Fibroblast of lung (primary cell): Measurements from ENCODE around the gene BTNL3. TPM values are rescaled to one million over a fixed set of nuclear protein-coding genes. Genes with fewer than 3 reads are reported as not detected.

Experiments
- DNase-seq, 2 donors: peaks; one replicate each; pipeline versions ENCODE4 v3.0.0 to v3.0.0-alpha.2; 2010; ENCODE audit warnings: low read depth in 2 of 2
- H2AFZ ChIP-seq: 2 replicates; pipeline ENCODE4 v1.5.1; 2012; ENCODE audit warnings: low read length, control low read depth, inconsistent platforms
- H3K27ac ChIP-seq: 2 replicates; pipeline ENCODE4 v1.5.1; 2011; ENCODE audit warnings: low read length, control low read depth; ENCODE audit not compliant: insufficient read depth
- H3K27me3 ChIP-seq: 2 replicates; pipeline ENCODE4 v1.5.1; 2011; ENCODE audit warnings: mild to moderate bottlenecking, low read length; ENCODE audit not compliant: control insufficient read depth, insufficient read depth
- H3K36me3 ChIP-seq: 2 replicates; pipeline ENCODE4 v1.5.1; 2011; ENCODE audit warnings: low read length; ENCODE audit not compliant: control insufficient read depth, insufficient read depth
- H3K4me1 ChIP-seq: 2 replicates; pipeline ENCODE4 v1.5.1; 2011; ENCODE audit warnings: low read length; ENCODE audit not compliant: control insufficient read depth, insufficient read depth; ENCODE audit errors: extremely low read depth
- H3K4me2 ChIP-seq: 2 replicates; pipeline ENCODE4 v1.5.1; 2011; ENCODE audit warnings: low read length, control low read depth; ENCODE audit not compliant: insufficient read depth; ENCODE audit errors: extremely low read depth
- H3K4me3 ChIP-seq, 4 experiments: fragments of 200-600 bp in 1 of 4; sonication (generic) in 1 of 4; replicated peaks in 1 of 4; 2 replicates each; pipeline ENCODE4 v1.5.1; 2011 to 2016; ENCODE audit warnings: low read length in 4 of 4, low read depth in 3 of 4, mild to moderate bottlenecking in 3 of 4, control low read depth in 2 of 4, inconsistent platforms in 1 of 4, mixed read lengths in 1 of 4; ENCODE audit not compliant: insufficient read depth in 1 of 4; ENCODE audit errors: control extremely low read depth in 1 of 4
- H3K79me2 ChIP-seq: 2 replicates; pipeline ENCODE4 v1.5.1; 2012; ENCODE audit warnings: mild to moderate bottlenecking, low read length, inconsistent platforms; ENCODE audit not compliant: control insufficient read depth, insufficient read depth
- H3K9ac ChIP-seq: 2 replicates; pipeline ENCODE4 v1.5.1; 2011; ENCODE audit warnings: mild to moderate bottlenecking, low read length, control low read depth; ENCODE audit not compliant: insufficient read depth
- H3K9me3 ChIP-seq: 2 replicates; pipeline ENCODE4 v1.5.1; 2012; ENCODE audit warnings: low read depth, low read length; ENCODE audit not compliant: control insufficient read depth, insufficient read depth
- H4K20me1 ChIP-seq: 2 replicates; pipeline ENCODE4 v1.5.1; 2011; ENCODE audit warnings: low read length; ENCODE audit not compliant: control insufficient read depth, insufficient read depth; ENCODE audit errors: extremely low read depth
- EZH2 ChIP-seq: IDR thresholded peaks from 2 replicates; pipeline ENCODE4 v1.5.1; 2012; ENCODE audit warnings: low read length, control low read depth, mild to moderate bottlenecking; ENCODE audit errors: missing control alignments
- polyA minus RNA-seq: library from RNA; depleted of rRNA, polyadenylated mRNA; stranded (reverse); fragments of >200 nt; gene quantifications from 2 replicates; pipeline ENCODE4 v1.2.3, GENCODE V29; 2011; ENCODE audit warnings: low replicate concordance
- polyA plus RNA-seq, 2 donors: library from polyadenylated mRNA; depleted of rRNA in 1 of 2; stranded (reverse) in 1 of 2; unstranded in 1 of 2; fragments of >200 nt; gene quantifications; 2 replicates each; pipeline ENCODE4 v1.2.1, GENCODE V29; 2011 to 2012; ENCODE audit warnings: missing spikeins in 1 of 2
- total RNA-seq: library from RNA; depleted of rRNA; stranded (reverse); fragments of >200 nt; gene quantifications from 2 replicates; pipeline ENCODE4 v1.2.1, GENCODE V29; 2014
- TF ChIP-seq, protein P1 (sequence below), 2 donors: IDR thresholded peaks in 1 of 2; conservative IDR thresholded peaks in 1 of 2; 1 replicate in 1 of 2; 2 replicates in 1 of 2; pipeline ENCODE4 v1.5.1; 2011 to 2012; ENCODE audit warnings: low read length in 2 of 2, control low read depth in 1 of 2, inconsistent platforms in 1 of 2, low read depth in 1 of 2, mild to moderate bottlenecking in 1 of 2

The BTNL3 gene, protein sequence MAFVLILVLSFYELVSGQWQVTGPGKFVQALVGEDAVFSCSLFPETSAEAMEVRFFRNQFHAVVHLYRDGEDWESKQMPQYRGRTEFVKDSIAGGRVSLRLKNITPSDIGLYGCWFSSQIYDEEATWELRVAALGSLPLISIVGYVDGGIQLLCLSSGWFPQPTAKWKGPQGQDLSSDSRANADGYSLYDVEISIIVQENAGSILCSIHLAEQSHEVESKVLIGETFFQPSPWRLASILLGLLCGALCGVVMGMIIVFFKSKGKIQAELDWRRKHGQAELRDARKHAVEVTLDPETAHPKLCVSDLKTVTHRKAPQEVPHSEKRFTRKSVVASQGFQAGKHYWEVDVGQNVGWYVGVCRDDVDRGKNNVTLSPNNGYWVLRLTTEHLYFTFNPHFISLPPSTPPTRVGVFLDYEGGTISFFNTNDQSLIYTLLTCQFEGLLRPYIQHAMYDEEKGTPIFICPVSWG
- total RNA-seq: not detected in 2 replicates
- polyA plus RNA-seq: not detected in 2 replicates
- not detected in 2 replicates for polyA plus RNA-seq (2012)
- not detected in 2 replicates for polyA minus RNA-seq

DNA sequence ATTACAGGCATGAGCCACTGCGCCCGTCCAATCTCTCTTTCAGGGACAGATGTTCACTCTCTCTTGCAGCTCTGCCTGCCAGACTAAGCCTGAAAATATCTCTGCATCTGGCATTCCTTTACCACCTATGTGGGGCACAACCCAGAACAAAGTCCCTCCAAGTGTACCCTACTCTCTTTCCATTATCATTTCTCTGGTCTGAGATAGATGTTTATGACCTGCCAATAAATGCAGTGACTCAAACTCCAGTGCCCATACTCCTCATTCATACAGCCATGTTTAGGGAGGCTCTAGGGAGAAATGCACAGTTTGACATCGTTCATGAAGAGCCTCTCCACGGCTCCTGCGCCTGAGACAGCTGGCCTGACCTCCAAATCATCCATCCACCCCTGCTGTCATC lies at the start of gene BTNL3:
Gene BTNL3 (plus strand): TSS at position 255 of the 400 bp plus-strand sequence. CDS start 183 bp downstream, outside the sequence.
- Histone ChIP-seq H4K20me1 (no peaks in the 10 kb centered on the region), H3K27me3 (no peaks in the 10 kb centered on the region), H3K4me1 (no peaks in the 10 kb centered on the region), H3K4me3 (no peak within 1 kb of the TSS), H2AFZ (no peak within 1 kb of the TSS), H3K79me2 (no peaks in the 10 kb centered on the region), H3K4me2 (no peak within 1 kb of the TSS), H3K9ac (no peak within 1 kb of the TSS), H3K9me3 (no peaks in the 10 kb centered on the region), H3K27ac (no peak within 1 kb of the TSS), H3K36me3 (no peaks in the 10 kb centered on the region)
- DNase-seq: no peak
- TF ChIP-seq, protein P1, sequence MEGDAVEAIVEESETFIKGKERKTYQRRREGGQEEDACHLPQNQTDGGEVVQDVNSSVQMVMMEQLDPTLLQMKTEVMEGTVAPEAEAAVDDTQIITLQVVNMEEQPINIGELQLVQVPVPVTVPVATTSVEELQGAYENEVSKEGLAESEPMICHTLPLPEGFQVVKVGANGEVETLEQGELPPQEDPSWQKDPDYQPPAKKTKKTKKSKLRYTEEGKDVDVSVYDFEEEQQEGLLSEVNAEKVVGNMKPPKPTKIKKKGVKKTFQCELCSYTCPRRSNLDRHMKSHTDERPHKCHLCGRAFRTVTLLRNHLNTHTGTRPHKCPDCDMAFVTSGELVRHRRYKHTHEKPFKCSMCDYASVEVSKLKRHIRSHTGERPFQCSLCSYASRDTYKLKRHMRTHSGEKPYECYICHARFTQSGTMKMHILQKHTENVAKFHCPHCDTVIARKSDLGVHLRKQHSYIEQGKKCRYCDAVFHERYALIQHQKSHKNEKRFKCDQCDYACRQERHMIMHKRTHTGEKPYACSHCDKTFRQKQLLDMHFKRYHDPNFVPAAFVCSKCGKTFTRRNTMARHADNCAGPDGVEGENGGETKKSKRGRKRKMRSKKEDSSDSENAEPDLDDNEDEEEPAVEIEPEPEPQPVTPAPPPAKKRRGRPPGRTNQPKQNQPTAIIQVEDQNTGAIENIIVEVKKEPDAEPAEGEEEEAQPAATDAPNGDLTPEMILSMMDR (conservative IDR thresholded peaks at IDR 0.05 in 1 of 2, IDR thresholded peaks at IDR 0.05 in 1 of 2; ENCODE audit: low read depth in 1 of 2, low read length in 2 of 2): no peak
- TF ChIP-seq EZH2: no peak

DNA sequence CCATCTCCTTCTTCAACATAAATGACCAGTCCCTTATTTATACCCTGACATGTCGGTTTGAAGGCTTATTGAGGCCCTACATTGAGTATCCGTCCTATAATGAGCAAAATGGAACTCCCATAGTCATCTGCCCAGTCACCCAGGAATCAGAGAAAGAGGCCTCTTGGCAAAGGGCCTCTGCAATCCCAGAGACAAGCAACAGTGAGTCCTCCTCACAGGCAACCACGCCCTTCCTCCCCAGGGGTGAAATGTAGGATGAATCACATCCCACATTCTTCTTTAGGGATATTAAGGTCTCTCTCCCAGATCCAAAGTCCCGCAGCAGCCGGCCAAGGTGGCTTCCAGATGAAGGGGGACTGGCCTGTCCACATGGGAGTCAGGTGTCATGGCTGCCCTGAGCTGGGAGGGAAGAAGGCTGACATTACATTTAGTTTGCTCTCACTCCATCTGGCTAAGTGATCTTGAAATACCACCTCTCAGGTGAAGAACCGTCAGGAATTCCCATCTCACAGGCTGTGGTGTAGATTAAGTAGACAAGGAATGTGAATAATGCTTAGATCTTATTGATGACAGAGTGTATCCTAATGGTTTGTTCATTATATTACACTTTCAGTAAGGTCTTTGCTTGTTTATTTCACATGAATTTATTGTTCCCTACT lies 38.2 kb upstream of the BTNL3 start:
- Histone ChIP-seq H3K79me2 (no peaks in the 10 kb centered on the region), H3K4me1 (no peaks in the 10 kb centered on the region), H4K20me1 (no peaks in the 10 kb centered on the region), H3K27me3 (no peaks in the 10 kb centered on the region), H2AFZ (no peak overlapping the region), H3K4me2 (no peak overlapping the region), H3K27ac (no peak overlapping the region), H3K9ac (no peak overlapping the region), H3K9me3 (no peaks in the 10 kb centered on the region), H3K36me3 (no peaks in the 10 kb centered on the region), H3K4me3 (no peak overlapping the region)
- no peak for DNase-seq
- TF ChIP-seq, protein P1 (conservative IDR thresholded peaks at IDR 0.05 in 1 of 2, IDR thresholded peaks at IDR 0.05 in 1 of 2; ENCODE audit: low read depth in 1 of 2, low read length in 2 of 2): no peak
- no peak for TF ChIP-seq EZH2

DNA sequence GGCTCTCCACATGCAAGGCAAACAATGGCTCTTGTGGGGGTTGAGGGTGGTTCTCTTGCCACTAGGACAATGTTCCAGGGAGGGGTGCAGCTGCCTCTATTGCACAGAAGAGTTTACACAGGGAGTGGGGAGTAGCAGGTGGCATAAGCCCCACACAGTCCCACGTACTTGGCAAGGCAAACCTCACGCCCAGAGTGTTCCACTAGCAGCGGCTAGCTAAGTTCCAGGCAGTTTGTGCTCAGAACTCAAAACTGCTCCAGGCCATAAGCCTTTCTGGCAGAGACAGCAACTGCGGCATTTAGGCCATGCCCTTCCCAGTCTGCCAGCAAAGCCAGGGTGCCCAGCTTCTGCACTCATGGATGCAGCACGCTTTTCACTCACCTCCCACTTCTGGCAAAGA lies 29.0 kb upstream of the BTNL3 start:
- Histone ChIP-seq H3K79me2 (no peaks in the 10 kb centered on the region), H3K4me1 (no peaks in the 10 kb centered on the region), H3K9me3 (no peaks in the 10 kb centered on the region), H3K9ac (no peak overlapping the region), H3K27ac (no peak overlapping the region), H2AFZ (no peak overlapping the region), H3K4me3 (no peak overlapping the region), H4K20me1 (no peaks in the 10 kb centered on the region), H3K36me3 (no peaks in the 10 kb centered on the region), H3K4me2 (no peak overlapping the region), H3K27me3 (no peaks in the 10 kb centered on the region)
- TF ChIP-seq, protein P1 (conservative IDR thresholded peaks at IDR 0.05 in 1 of 2, IDR thresholded peaks at IDR 0.05 in 1 of 2; ENCODE audit: low read depth in 1 of 2, low read length in 2 of 2): no peak
- TF ChIP-seq EZH2: no peak
- no peak for DNase-seq
